ENCODE measurements around the gene NKG7.

NKG7 gene

DNA sequence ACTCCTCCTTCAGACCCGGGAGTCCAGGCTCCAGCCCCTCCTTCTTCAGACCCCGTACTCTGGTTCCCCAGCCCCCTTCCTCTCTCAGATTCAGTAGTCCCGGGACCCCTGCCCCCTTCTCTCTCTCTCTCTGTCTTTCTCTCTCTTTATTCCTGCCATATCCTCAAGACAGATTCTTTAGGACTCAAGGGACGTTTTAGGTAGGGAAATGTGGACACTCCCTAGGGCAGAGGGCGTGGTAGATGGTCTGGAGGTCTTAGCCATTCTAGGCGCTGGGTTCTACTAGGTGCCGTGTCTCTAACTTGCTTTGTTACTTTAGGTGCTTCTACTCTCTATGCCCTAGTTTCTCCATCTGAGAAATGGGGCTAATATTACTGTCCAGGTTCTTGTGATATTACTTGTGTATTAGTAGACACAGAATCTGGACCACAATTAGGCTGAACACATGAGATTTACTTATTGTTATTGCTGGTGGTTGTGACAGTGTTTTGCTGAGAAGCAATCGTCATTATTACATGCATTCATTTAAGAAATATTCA lies 18.7 kb upstream of the NKG7 start:
- no peak for DNase-seq (ENCODE audit: low read depth)

DNA sequence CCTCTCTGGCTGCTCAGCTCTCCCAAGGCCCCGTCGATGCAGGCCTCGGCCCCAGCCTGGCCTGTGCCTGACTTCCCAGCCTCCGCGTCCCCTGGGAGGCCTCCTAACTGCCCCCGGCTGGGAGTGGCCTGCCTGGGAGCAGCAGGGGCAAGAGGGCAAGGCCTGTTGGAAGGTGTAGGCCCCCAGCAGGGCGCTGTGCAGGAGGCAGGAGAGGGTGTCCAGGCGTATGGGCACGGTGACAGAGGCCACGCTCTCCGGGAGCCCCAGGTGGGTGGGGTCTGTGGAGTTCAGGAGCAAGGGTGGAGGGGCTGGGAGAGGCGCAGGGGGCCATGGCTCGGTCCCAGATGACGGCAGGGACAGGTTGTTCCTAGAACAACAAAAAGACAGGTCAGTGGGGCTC lies 16.7 kb upstream of the NKG7 start:
- no peak for DNase-seq (ENCODE audit: low read depth)

GRCh38 chr19:51387924-51388389 lies 15.5 kb upstream of the NKG7 start, which contains the start of gene LIM2:
Gene LIM2, minus strand, starts transcription at chr19:51387974. Its CDS starts 531 bp downstream, at chr19:51387443.
- no peak for DNase-seq (ENCODE audit: low read depth)

- no peak for DNase-seq (ENCODE audit: low read depth)
Measured at GRCh38 chr19:51386882-51387520, 14.5 kb upstream of the NKG7 start.

DNA sequence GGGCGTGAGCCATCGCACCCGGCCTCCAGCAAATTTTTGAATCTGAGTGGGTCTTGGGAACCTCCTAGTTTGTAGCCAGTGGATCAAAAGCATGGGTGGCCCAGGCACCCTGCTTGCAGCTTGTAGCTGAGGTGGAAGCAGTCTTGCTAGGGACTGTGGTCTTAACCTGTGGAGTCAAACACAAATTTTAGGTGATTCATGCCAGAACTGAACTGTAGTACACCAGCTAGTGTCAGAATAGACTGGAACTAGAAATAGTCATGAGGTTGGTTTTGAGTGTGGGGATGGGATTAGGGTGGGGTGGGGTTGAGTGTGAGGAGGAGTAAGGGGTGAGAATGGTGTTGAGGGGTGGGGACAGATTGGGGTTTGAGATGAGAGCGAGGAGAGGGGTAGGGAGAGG lies 9.6 kb upstream of the NKG7 start:
- DNase-seq (ENCODE audit: low read depth), result no peak

DNA sequence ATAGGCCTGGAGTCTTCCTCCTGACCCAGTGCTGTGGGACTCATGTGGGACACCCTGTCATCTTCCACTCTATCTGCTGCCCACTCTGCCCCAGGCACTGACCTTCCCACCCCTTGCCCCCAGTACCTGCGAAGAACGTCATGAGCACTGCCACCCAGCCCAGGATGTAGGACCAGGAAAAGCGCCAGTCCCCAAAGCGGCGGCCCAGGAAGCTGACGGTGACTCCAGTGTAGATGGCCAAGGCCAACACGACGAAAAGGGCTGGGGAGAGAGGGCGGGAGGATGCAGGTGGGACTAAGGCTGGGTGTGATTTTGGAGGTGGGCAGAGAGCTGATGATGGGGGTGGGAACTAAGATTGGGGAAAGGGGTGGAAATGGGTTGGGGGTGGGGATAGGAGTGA lies 7.9 kb upstream of the NKG7 start:
- DNase-seq (ENCODE audit: low read depth), result no peak

DNA sequence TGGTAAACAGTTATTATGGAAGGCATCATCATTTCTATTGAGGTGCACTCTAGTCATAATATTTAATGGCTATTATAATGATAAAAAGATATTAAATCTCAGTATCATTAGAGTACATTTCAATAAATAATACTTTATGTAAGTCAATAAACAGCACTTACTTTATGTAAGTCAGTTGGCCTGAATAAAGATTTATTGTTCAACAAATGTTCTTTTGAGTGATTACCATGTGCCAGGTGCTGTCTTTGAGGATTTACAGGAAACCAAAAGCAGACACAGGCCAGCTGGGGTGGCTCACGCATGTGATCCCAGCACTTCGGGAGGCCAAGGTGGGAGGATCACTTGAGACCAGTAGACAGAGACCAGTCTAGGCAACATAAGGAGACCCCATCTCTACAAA lies 5.0 kb upstream of the NKG7 start:
- no peak for DNase-seq (ENCODE audit: low read depth)

- DNase-seq (ENCODE audit: low read depth), result no peak
Measured at GRCh38 chr19:51375504-51376221, 3.2 kb upstream of the NKG7 start.

DNA sequence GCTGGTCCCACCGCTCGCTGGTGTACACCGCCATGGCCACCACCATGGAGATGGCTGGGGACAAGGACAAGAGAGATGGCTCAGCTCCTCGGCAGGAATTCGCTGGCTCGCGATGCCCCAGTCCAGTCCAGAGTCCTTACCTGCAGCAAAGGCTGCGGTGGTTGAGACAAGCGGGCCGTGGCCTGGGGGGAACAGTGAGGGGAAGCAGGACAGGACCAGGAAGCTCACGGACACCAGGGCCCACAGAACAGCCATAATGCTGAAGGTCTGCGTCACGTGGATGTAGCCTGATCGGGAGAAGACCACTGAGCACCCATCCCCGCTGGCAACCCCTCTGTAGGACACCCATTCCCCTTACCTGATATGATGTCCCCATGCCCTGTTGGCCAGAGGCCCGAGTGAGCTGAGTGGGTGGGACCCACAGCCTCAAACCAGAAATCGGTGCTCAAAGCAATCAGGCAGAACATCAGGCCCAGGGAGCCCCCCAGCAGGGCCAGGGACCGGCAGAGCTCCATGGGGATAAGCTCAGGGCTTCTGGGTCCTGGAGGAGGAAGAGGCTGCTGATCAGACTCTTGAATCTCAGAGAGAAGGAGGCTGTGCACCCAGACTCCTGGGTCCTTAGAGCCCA lies 319 bp downstream of the NKG7 start:
- no peak for DNase-seq (ENCODE audit: low read depth)

DNA sequence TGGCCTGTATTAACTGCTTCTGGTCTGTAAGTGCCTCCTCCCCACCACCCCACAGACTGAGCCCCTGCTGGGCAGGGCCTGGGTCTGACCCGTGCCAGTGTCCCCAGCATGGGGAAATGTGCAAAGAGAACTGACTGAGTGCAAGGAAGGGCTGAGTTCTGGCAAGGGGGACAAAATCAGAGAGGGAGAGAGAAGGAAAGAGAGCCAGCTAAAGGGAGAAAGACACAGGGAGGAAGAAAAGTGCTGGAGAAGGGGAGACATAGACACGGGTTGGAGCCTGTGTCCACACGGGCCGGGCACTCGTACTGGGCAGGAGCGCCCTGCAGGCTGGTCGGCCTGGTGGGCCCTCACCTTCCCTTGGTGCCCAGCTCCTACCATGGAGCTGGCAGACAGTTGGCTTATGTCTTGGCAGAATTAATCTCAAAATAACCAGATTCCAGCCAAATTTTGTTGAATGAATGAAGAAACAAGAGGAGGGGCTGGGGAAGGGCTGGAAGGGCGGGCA lies 1.2 kb downstream of the NKG7 start:
- DNase-seq (ENCODE audit: low read depth), result no peak

DNA sequence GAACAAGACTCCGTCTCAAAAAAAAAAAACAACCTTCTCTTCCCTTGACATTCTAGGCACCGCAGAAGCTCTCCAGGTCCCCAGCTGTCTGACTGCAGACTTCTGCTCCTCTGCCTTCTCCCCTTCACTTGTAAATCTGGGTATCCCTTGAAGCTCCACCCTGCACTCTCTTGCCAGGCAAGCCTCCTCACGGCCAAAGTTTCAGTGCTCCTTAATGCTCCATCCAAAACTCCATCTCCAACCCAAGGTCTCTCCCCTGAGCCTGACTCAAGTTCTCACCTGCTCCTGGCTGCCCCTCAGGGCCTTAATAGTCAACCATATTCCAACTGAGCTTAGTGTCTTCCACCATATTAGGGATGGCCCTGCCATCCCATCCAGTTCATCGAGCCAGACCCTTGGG lies 2.2 kb downstream of the NKG7 start:
- no peak for DNase-seq (ENCODE audit: low read depth)

DNA sequence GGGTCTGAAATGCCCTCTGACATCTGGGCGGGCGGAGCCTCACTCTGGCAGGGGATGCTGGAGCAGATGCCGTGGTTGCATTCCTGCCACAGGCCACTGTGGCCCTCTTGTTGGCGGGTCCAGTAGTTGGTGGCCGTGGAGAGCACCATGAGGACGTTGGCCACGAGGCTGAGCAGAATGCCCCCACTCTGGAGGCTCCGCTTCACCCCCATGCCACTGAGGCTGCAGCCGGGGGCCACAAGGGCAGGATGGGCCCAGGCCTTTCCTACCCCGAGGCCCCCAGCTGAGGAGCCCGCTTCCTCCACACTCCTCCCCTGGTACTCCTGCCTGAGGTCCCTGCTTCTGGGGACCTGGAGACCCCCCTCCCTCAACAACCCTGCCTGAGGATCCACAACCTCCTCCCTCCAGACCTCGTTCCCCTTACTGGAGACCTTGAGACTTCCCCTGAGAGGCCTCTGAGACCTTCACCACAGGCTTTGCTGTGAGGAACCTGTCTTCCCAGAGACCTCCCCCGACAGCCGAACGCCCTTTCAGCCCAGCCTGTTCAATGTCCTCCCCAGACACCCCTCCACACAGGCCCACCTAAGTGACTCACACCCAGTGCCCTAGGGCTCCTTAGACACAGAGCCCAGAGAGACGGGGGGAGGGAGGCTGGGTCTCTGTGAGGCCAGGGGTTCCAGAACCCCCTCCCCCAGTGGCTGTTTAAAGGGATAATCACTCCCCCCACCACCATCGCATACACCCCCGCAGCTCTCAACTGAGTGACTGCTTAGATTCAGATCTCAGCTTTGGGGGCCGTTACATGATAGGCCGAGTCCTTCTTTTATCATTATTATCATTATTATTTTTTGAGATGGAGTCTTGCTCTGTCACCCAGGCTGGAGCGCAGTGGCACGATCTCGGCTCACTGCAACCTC lies 3.8 kb downstream of the NKG7 start, which contains the start of gene CLDND2:
Gene CLDND2 (minus strand): TSS at position 638 of the 917 bp plus-strand sequence. CDS start 426 bp downstream, at position 212.
- DNase-seq (ENCODE audit: low read depth), result no peak

- peak; percentile 97 for DNase-seq (ENCODE audit: low read depth)
Measured at GRCh38 chr19:51367565-51368365, 4.7 kb downstream of the NKG7 start.

DNA sequence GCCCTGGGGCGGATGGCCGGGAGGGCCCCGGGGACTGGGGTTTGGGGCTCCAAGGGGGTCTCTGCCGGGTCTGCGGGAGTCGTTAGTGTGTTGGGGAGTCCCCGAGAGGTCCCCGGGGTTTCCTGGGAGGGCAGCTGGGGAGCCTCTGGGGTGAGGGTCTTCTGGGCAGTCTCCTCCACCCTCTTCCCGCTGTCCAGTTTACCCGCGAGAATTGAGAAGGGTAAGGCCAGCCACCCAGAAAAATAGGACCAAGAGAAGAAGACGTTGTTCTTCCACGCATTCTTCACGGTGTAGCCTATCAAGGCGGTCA lies 5.2 kb downstream of the NKG7 start:
- no peak for DNase-seq (ENCODE audit: low read depth)

DNA sequence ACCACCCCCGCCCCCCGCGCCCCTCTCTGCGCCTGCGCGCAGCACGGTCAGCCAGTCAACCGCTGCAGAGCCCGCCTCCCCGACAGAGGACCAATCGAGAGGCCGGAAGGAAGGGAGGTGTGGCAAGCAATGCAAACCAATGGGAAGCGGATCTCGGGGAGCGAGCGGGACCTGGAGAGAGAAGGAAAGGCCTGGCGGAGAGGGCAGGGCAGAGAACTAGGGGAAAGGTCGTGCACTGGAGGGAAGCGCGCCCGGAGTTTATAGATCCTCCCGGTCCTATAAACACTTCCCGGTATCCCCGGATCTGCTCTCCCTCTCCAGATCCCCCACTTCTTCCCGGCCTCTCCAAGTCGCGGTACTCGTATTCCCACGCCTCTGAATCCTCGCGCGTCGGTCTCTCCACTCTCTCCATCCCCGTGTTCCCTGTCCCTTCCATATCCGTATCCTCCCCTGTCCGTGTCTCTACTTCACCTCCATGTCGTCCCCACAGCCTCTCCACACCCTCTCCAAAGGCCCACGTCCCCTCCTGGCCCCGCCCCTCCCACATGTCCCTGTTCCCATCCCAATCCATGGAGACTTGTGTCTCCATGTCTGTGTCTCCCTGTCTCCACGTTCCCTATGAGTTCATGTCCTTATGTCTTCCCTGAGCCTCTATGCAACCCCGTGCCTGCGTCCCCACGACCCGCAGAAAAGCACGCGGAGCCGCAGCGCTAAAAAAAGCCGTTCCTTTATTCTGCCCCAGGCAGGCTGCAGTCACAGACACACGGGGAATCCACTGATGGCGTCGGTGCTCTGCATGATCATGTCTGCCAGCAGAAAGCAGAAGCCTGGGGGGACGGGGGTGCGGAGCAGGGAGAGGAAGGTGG lies 5.8 kb downstream of the NKG7 start:
- DNase-seq (ENCODE audit: low read depth), result peak; percentile 97

GRCh38 chr19:51365965-51366388 lies 6.5 kb downstream of the NKG7 start, which contains the start of gene ETFB:
Gene ETFB, minus strand, starts transcription at chr19:51366388. Its CDS starts 62 bp downstream, at chr19:51366326.
- no peak for DNase-seq (ENCODE audit: low read depth)

- DNase-seq (ENCODE audit: low read depth), result no peak
Measured at GRCh38 chr19:51365211-51365964, 7.1 kb downstream of the NKG7 start.

GRCh38 chr19:51364200-51365106 lies 8.0 kb downstream of the NKG7 start:
- DNase-seq (ENCODE audit: low read depth), result no peak

Measured in GM04504 (cell line).